HG03354 (cell line): ENCODE data around the gene NPEPPS.

Source experiments
- ATAC-seq: cut with Tn5 transposase; IDR thresholded peaks from one replicate; pipeline ENCODE4 v1.9.1; 2021; ENCODE audit warnings: mild to moderate bottlenecking; ENCODE audit not compliant: unreplicated experiment, poor library complexity, severe bottlenecking

The NPEPPS gene

DNA sequence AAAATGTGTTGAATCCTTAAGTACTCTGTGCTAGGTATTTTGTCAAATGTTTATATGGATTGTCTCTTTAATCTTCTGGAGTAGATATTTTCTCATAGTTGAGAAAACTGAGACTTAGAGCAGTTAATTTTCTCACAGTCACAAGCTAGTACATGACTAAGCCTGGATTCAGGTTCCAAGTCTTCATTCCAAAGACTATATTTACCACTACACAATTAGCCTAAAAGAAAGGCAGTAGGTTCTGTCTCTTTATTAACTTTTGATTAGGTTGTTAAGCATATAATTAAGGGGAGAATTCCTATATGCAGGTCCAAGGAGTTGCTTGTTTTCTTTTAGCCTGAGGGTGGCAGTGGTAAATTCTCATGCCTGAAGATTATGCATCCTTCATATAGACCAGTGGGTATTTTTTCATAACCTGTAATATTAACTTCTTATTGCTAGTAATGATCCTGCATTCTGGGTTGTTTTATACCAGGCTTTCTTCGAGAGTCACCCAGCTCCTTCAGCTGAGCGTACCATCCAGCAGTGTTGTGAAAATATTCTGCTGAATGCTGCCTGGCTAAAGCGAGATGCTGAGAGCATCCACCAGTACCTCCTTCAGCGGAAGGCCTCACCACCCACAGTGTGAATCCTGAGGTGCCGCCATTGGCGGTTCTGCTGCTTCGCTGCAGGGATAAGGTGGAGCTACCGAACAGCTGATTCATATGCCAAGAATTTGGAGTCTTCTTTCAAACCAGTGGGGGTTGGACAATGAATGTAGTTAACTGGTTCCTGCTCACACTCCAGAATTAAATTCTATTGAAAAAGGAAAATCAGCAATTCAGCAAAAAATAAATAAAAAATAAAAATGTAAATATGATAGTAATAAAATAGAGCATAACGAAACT, 90.6 kb downstream of the NPEPPS start:
- ATAC-seq, result no peak

DNA sequence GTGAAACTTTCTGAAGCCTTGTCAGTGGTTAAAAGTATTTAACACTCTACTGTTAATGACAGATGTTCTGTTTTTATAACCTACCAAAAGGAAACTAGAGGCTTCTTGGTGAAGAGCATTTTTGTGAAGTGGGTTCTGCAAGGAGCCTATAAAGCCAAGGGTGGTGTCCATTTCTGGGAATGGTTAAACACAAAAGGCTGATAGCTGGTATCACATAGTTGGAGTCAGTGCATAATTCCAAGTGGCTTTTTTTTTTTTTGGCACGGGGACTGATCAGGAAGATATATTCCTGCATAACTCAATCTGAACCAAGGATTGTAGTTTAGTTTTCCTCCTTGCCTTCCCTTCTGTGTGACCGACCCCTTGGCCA, 91.3 kb downstream of the NPEPPS start:
- no peak for ATAC-seq

DNA sequence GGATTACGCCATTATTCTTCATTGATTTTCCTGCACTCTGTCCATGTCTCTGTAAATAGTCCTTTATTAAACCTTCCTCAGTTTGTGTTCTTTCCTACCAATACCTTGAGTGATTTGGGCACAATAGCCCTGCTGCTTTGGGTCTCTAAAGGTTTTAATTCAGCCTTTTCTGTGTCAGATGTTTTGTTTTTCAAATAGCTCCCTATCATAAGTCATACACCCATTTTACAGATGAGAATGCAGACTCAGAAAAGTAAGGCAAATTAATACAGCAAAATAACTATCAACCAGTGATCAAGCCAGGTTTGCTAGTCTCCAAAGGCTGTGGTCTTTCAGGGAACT, 93.8 kb downstream of the NPEPPS start:
- ATAC-seq, result no peak

GRCh38 chr17:47628014-47628566, 97.2 kb downstream of the NPEPPS start:
- no peak for ATAC-seq

GRCh38 chr17:47629826-47630225, 98.9 kb downstream of the NPEPPS start:
- no peak for ATAC-seq

DNA sequence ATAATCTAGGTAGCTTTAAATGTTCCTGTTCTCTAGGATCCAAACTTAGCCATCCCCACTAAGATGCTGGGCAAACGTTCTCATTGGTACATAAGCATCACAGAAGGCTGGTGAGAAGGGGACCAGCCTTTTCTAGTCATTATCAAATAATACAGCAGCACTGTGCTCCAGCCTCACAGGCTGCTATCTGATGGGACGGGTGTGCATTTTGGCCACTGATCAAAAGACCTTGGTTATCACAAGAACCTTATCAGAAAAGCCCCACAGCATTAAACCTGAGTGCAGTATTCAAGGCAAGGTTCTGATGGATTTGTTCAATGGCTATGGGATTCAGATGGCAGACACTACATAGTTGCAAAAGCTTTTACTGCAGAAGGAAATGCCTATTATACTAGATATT, 99.7 kb downstream of the NPEPPS start:
- ATAC-seq, result no peak

- ATAC-seq, result no peak
Measured at GRCh38 chr17:47632991-47633390, 102.1 kb downstream of the NPEPPS start.

DNA sequence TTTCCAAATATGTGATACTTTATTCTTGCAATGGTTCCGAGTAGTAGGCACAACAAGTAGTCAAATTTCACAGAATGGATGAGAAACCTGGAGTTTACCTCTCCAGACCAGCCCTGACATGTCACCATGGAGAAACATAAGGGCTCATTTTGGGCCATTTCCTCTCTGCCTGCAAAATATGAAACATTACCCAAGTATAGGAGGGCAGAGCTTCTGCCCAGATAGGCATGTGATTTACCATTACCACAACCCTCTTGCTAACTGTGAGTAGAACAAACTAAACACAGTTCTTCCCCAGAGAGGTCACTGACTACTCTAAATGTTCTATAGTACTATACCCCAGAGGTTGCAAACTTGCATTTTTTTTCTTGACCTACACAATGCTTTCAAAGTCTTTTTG, 103.1 kb downstream of the NPEPPS start:
- ATAC-seq, result no peak

GRCh38 chr17:47634870-47635269, 104.0 kb downstream of the NPEPPS start:
- ATAC-seq, result no peak

GRCh38 chr17:47635734-47636133, 104.8 kb downstream of the NPEPPS start:
- ATAC-seq, result no peak

GRCh38 chr17:47636273-47637030, 105.5 kb downstream of the NPEPPS start:
- no peak for ATAC-seq

DNA sequence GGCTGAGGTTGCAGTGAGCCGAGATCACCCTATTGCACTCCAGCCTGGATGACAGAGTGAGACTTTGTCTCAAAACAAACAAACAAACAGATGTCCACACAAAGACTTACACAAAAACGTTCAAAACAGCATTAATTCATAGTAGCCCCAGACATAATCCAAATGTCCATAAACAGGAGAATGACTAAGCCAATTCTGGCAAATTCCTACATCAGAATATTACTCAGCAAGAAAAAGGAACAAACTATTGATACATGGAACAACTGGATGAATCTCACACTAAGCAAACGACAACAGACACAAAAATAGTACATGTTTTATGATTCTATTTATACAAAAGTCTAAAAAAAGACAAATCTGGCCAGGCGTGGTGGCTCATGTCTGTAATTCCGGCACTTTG, 108.0 kb downstream of the NPEPPS start:
- no peak for ATAC-seq

- ATAC-seq, result no peak
Measured at GRCh38 chr17:47640076-47640475, 109.2 kb downstream of the NPEPPS start.

GRCh38 chr17:47641202-47641601, 110.3 kb downstream of the NPEPPS start:
- ATAC-seq, result no peak

GRCh38 chr17:47643116-47643515, 112.2 kb downstream of the NPEPPS start:
- no peak for ATAC-seq

DNA sequence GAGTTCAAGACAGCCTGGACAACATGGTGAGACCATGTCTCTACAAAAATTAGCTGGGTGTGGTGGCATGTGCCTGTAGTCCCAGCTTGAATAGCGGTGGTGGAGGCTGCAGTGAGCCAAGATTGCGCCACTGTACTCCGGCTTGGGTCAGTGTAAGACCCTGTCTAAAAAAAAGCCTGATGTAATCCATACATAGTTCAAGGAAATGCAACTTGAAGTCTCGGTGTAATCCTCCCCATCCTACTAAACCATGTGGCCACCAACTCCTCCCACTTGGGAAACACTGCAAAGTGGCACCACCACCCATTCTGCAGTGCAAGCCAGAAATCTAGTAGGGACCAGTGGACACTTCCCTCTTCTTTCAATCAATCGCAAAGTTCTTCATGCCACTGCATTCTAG, 113.4 kb downstream of the NPEPPS start:
- ATAC-seq, result no peak

- ATAC-seq, result peak; percentile 88
Measured at GRCh38 chr17:47649153-47649971, 118.5 kb downstream of the NPEPPS start, which contains the start of gene KPNB1. KPNB1 (plus strand) TSS chr17:47649919; CDS start chr17:47650245, 326 bp downstream.

DNA sequence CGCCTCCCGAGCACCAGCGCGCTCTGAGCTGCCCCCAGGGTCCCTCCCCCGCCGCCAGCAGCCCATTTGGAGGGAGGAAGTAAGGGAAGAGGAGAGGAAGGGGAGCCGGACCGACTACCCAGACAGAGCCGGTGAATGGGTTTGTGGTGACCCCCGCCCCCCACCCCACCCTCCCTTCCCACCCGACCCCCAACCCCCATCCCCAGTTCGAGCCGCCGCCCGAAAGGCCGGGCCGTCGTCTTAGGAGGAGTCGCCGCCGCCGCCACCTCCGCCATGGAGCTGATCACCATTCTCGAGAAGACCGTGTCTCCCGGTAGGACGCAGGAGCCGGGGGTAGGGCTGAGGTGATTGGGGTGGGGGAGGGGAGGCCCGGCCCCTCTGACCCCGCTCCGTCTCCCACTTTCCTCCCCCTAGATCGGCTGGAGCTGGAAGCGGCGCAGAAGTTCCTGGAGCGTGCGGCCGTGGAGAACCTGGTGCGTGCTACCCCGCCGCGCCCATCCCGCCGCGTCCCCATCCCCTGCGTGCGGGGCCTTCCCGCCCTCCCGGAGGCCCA, 119.1 kb downstream of the NPEPPS start:
- no peak for ATAC-seq
